Ammon's horn (tissue), 1 donor: ENCODE results near the gene ABR.

ENCODE experiments used
- DNase-seq: peaks from one replicate; pipeline ENCODE4 v3.0.0-alpha.2; 2016; ENCODE audit warnings: low spot score

ABR gene

GRCh38 chr17:1030684-1031532, 148.9 kb downstream of the ABR start:
- DNase-seq: peak; percentile 37

DNA sequence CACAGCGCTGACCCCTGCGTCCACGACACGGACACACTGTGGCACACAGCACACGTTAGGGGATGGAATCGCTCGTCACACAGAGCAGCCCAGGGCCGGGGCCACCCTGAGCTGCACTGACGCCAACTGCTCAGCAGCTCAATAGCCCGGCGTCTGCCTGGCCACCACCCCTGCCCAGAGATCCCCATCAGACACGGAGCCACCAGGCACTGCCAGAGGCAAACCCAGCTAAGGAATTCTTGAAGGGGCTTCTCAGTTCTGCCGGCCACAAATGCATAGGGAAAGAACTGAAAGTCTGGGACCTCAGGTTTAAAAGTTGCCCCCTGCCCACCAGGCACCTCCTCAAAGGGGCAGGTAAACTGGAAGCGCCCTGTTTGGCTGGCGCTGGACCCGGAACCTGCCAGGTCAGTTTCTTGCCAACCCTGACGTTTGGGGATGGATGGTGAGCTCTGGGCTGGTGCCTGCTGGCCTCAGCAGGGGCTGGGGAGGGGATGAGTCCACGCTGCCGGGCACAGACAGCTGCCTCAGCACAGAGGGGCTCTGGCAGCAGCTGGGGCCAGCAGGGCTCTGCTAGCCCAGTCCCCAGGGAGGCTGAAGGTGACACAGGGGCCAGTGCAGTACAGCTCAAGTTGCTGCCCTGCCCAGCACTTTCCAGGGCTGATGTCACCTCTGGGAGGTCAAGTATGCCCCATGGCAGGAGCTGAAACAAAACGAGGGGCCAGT, 149.7 kb downstream of the ABR start:
- DNase-seq: no peak

DNA sequence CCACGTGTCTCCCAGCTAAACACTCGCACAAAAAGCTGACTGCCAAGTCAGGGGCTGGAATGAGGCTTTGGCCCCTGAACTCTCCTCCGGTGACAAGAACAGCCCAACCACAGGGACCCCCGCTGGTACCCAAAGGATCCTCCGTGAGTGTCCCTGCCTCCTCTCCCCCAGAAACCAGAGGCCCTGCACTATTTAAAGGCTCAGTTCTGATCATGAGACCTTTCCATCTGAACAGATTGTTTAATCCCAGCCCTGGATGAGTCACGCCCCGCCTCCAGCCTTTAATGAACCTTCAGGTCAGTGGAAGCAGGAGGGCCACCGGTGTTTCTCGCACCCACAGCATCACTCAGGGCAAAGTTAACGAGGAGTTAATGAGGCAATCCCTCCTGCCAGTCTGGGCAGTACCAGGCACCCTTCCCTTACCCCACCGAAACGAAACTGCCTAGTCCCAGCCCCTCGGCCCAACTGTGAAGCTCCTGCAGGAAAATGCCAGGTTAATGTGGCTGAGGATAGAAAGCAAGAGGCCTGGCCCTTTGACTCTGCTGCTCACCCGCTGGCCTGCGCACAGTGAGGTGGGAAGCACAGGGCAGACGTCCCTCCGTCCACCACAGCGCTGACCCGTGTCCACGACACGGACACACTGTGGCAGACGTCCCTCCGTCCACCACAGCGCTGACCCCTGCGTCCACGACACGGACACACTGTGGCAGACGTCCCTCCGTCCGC, 150.4 kb downstream of the ABR start:
- DNase-seq: no peak

DNA sequence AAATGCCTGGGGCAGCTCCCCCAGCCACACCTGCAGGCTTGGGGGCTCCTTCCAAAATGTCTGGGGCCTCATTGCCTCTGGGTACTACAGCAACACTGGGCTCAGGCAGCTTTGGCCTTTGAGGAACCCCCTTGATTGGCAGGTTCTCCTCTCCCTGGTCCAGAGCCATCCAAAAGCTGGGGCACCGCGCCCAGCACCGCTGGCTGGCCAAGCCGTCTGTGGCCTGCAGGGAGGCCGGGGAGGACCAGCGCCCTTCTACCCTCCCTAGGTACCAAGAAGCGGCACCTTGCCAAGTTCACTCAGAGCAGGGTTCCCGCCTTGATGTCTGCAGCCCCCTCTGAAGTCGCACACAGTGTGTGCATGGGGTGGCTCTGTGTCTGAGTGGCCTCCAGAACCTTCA, 152.7 kb downstream of the ABR start:
- DNase-seq: no peak

GRCh38 chr17:1026599-1026975, 153.2 kb downstream of the ABR start:
- no peak for DNase-seq

DNA sequence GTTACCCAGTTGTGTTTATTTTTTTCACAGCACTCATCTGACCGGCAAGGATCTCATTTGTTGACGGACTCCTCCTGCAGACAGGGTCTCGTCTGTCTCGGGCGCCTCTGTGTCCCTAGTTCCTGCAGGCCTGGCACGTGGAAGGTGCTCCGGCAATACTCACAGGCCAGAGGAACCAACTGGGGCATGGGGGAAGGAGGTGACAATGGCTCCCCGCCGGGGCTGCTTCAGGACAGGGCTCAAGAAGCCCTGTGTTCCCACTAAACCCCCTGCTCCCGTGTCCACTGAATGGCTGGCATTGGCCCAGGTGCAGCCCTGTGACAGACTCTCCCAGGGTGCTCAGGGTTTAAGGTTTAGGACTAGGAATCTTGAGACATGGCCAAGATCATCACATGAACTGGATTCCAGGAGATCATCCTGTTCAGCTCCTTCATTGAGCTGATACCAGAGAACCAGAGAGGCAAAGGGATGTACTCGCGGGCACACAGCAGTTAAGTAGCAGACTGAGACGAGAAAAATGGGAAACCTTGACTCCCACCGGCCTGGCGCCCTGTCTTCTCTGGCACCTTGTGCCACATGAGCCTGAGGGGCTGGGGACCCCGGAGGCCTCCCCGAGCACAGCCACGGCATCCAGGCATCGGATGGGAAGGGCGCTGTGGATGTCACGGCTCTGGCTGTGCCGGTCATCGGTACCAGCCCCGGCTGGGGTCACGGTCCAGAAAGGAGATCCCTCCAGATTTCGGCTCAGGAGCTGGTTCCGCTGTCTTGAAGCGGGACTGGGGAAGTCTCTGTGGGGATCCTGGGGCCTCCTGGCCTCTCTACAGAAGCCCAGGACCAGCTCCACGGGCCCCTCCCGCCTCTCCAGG, 153.8 kb downstream of the ABR start:
- DNase-seq: no peak

GRCh38 chr17:1024076-1024475, 155.7 kb downstream of the ABR start:
- DNase-seq: no peak

DNA sequence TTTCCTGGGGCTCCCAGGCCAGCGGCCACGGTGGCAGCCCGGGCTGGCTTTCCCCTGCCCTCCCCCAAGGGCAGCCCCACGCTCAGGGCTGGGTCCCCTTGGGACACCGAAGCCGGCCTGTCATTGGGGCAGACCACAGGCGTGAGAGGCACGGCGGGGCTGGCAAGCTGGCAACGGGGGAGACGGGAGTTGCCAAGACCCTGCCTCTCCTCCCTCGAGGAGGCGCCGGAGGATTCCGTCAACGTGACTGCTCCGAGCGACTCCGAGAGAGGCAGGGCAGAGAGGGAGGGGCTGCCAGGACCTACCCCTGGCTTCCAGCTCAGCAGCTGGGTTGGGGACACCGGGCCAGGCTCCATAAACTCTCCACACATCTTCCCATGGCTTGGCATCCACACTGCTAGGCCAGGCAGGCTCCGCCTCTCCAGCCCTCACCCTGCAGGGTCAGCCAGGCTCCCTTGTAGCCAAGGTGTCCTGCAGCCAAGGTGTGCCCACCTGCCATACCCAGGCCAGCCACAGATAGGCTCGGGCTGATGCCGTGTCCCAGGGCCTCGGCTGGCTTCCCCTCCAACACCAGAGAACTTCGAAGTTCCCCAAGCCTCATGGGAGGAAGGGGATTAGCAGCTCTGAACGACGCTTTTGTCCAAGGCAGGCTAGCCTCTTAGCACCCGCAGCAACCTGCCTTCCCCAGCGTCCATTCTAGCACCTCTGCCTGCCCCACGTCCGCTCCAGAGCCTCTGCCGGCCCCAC, 157.3 kb downstream of the ABR start:
- DNase-seq: no peak

DNA sequence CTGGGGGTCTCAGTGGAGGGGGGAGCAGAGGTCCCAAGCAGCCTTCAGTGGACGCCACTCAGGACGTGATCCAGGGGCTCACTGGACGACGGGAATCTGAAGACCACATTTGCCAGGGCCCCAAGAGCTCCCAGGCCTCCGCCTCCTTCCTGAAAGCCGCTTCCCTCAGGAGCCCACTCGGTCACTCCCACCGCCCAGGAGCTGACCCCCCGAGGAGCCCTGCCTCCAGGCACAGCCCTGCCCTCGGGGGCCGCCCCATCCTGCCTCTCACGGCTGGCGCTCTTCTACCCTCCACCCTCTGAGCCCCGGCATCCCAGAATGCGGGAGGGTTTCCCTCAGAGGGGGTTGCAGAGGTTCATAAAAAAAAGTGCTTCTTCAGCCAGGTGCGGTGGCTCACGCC, 158.6 kb downstream of the ABR start:
- DNase-seq: no peak

GRCh38 chr17:1019451-1019850, 160.3 kb downstream of the ABR start:
- DNase-seq: no peak

DNA sequence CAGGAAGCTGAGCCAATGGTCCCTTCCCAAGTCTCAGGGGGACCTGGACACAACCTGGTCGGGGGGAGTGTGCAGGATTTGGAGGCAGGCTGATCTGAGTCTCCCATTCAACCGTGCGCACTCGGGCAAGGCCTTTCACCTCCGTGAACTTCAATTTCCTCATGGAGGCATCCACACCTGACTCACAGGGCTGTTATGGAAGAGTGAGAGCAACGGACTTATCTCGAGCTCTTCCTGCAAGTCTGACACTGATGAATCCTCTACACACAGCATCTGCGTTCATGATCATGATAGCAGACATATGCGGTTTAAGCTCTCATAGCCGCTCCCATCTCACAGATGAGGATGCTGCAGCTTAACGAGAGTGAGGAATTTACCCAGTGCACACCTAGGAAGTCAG, 161.2 kb downstream of the ABR start:
- DNase-seq: no peak

GRCh38 chr17:1013729-1014090, 166.1 kb downstream of the ABR start:
- DNase-seq: no peak

- DNase-seq: no peak
Observed at GRCh38 chr17:1012823-1013728, 166.7 kb downstream of the ABR start.

- DNase-seq: no peak
Observed at GRCh38 chr17:1011760-1012735, 167.7 kb downstream of the ABR start.

DNA sequence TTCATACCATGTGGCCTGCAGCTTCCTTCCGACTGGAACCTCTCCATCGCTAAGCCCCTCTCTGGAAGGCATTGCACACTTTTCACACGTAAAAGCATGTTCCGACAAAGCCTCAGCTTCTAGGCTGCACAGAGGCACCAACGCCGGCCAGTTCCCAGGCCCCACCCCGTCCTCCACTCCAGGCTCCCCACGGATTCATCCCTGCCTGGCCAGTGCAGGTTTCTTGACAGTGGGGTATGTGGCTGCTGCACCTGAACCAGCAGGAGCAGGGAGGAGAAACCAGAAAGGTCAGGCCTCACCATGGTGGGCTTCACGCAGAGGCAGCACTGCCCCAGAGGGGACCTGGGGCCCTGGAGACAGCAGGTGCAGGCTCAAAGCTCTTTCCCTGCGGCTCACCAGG, 168.6 kb downstream of the ABR start:
- DNase-seq: no peak

GRCh38 chr17:1010586-1010985, 169.2 kb downstream of the ABR start:
- no peak for DNase-seq

- no peak for DNase-seq
Observed at GRCh38 chr17:1010086-1010450, 169.7 kb downstream of the ABR start.

GRCh38 chr17:1009229-1010085, 170.3 kb downstream of the ABR start:
- DNase-seq: no peak
